SIG-M5 treated with dmso at 0.1 percent for 504 hours (cell line): Measurements from ENCODE around the gene CDON.

Experiments used
- DNase-seq: peaks from one replicate; lab custom pipeline; 2025; ENCODE audit not compliant: unreplicated experiment; lab: John Stamatoyannopoulos, UW

CDON gene

GRCh38 chr11:125959931-125960330 is 102.7 kb downstream of the CDON start:
- DNase-seq = no peak

- no peak for DNase-seq
These were observed 103.2 kb downstream of the CDON start for GRCh38 chr11:125959511-125959910.

- no peak for DNase-seq
These were observed 103.7 kb downstream of the CDON start for GRCh38 chr11:125958872-125959400.

- no peak for DNase-seq
These were observed 104.9 kb downstream of the CDON start for GRCh38 chr11:125957618-125958332.

- no peak for DNase-seq
These were observed 106.1 kb downstream of the CDON start for GRCh38 chr11:125956391-125957134.

- no peak for DNase-seq
These were observed 106.8 kb downstream of the CDON start for GRCh38 chr11:125955856-125956255.

GRCh38 chr11:125954945-125955640 is 107.6 kb downstream of the CDON start:
- DNase-seq = no peak

- DNase-seq = no peak
These were observed 108.3 kb downstream of the CDON start for GRCh38 chr11:125954123-125954944.

- DNase-seq = no peak
These were observed 109.2 kb downstream of the CDON start for GRCh38 chr11:125953401-125953935.

GRCh38 chr11:125952973-125953372 is 109.7 kb downstream of the CDON start:
- DNase-seq = no peak

- DNase-seq = no peak
These were observed 110.1 kb downstream of the CDON start for GRCh38 chr11:125952559-125952958.

GRCh38 chr11:125951731-125952130 is 110.9 kb downstream of the CDON start:
- DNase-seq = no peak

- DNase-seq = no peak
These were observed 111.7 kb downstream of the CDON start for GRCh38 chr11:125950696-125951651.

GRCh38 chr11:125950178-125950490 is 112.5 kb downstream of the CDON start:
- no peak for DNase-seq

GRCh38 chr11:125949271-125950177 is 113.1 kb downstream of the CDON start:
- no peak for DNase-seq

- DNase-seq = no peak
These were observed 114.2 kb downstream of the CDON start for GRCh38 chr11:125948278-125949051.

GRCh38 chr11:125947419-125948277 is 115.0 kb downstream of the CDON start:
- DNase-seq = no peak
